Mesothelial cell of epicardium (in vitro differentiated cells): ENCODE measurements around the gene SEL1L2. TPM values are rescaled to one million over a fixed set of nuclear protein-coding genes. Genes with fewer than 3 reads are reported as not detected.

Experiments used
- DNase-seq, 2 experiments: peaks; one replicate each; pipeline ENCODE4 v3.0.0; 2021; ENCODE audit warnings: low spot score in 2 of 2; ENCODE audit not compliant: unreplicated experiment in 2 of 2
- H3K27ac Mint-ChIP-seq: 2 replicates; pipeline ENCODE4 v1.8.0; 2021; ENCODE audit warnings: mixed read lengths
- H3K27me3 Mint-ChIP-seq: 2 replicates; pipeline ENCODE4 v1.8.0; 2021; ENCODE audit warnings: low read depth, mixed read lengths
- H3K36me3 Mint-ChIP-seq: 2 replicates; pipeline ENCODE4 v1.8.0; 2021; ENCODE audit warnings: mixed read lengths
- H3K4me1 Mint-ChIP-seq: 2 replicates; pipeline ENCODE4 v1.8.0; 2021; ENCODE audit warnings: mixed read lengths
- H3K4me3 Mint-ChIP-seq: 2 replicates; pipeline ENCODE4 v1.8.0; 2021; ENCODE audit warnings: mild to moderate bottlenecking, moderate library complexity, mixed read lengths
- H3K9me3 Mint-ChIP-seq: 2 replicates; pipeline ENCODE4 v1.8.0; 2021; ENCODE audit warnings: mixed read lengths
- total RNA-seq: library from RNA; stranded (reverse); gene quantifications from 3 replicates; pipeline ENCODE4 v1.2.1, GENCODE V29; 2021
- TF ChIP-seq, protein P1 (sequence below): fragments of 200-600 bp; sonication (generic); IDR thresholded peaks from one replicate; pipeline ENCODE4 v1.5.0; 2021; ENCODE audit warnings: antibody characterized with exemption; ENCODE audit not compliant: unreplicated experiment

Gene SEL1L2
- total RNA-seq, 1 donor from 2014 or later: not detected

DNA sequence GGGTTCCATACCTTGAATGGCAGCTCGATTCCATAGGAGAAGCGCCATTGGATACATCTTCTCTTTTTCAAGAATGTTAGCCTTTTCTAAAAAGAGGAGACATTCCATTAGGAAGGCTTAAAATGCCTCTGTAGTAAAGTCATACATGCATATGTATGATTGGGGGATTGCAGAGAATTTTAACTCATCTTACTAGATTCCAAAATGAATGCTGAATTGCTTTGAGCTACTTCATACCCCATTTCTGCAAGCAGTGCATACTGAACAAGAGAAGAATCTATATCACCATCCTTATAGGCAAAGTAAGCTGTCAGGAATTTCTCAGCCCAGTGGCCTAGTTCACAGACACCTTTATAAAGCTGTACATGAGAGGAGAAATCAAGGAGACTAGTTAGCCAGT, 125.3 kb downstream of the SEL1L2 start:
- no peak overlapping the region for H3K4me3 Mint-ChIP-seq
- H3K27me3 Mint-ChIP-seq: no peaks in the 10 kb centered on the region
- TF ChIP-seq, protein P1, sequence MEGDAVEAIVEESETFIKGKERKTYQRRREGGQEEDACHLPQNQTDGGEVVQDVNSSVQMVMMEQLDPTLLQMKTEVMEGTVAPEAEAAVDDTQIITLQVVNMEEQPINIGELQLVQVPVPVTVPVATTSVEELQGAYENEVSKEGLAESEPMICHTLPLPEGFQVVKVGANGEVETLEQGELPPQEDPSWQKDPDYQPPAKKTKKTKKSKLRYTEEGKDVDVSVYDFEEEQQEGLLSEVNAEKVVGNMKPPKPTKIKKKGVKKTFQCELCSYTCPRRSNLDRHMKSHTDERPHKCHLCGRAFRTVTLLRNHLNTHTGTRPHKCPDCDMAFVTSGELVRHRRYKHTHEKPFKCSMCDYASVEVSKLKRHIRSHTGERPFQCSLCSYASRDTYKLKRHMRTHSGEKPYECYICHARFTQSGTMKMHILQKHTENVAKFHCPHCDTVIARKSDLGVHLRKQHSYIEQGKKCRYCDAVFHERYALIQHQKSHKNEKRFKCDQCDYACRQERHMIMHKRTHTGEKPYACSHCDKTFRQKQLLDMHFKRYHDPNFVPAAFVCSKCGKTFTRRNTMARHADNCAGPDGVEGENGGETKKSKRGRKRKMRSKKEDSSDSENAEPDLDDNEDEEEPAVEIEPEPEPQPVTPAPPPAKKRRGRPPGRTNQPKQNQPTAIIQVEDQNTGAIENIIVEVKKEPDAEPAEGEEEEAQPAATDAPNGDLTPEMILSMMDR: no peak
- no peak for DNase-seq
- H3K9me3 Mint-ChIP-seq: peaks cover 4% of the 10 kb centered on the region
- H3K4me1 Mint-ChIP-seq: peaks cover 21% of the 10 kb centered on the region
- peak overlapping the region; percentile 80 for H3K27ac Mint-ChIP-seq
- H3K36me3 Mint-ChIP-seq: no peaks in the 10 kb centered on the region

- Mint-ChIP-seq H3K4me3 (no peak overlapping the region), H3K36me3 (no peaks in the 10 kb centered on the region), H3K9me3 (peaks cover 4% of the 10 kb centered on the region), H3K4me1 (peaks cover 21% of the 10 kb centered on the region), H3K27me3 (no peaks in the 10 kb centered on the region), H3K27ac (no peak overlapping the region)
- DNase-seq: no peak
- TF ChIP-seq, protein P1: no peak
Measured at GRCh38 chr20:13863244-13863643, 127.2 kb downstream of the SEL1L2 start.

DNA sequence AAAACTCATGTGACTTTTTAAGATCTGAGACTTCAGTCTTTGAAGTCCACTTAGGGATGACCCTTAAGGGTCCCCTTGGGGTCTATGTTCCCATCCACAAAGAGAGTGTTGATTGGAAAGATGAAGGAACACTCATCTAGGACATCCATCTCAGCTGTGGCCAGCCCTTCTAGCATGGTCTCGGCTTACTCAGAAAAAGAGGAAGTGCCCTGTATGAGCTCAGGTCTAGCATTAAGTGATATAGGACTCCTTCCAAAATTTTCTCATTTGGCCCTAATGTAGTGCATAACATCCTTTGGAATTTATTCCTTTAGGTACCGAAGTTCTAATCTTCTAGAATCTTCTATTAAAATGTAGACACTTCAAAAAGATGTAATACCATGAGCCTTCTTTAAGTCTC, 128.2 kb downstream of the SEL1L2 start:
- Mint-ChIP-seq H3K9me3 (peaks cover 4% of the 10 kb centered on the region), H3K36me3 (no peaks in the 10 kb centered on the region), H3K27me3 (no peaks in the 10 kb centered on the region), H3K27ac (no peak overlapping the region), H3K4me3 (no peak overlapping the region), H3K4me1 (peaks cover 21% of the 10 kb centered on the region)
- no peak for DNase-seq
- TF ChIP-seq, protein P1: no peak

- H3K27me3 Mint-ChIP-seq: peaks cover 6% of the 10 kb centered on the region
- no peaks in the 10 kb centered on the region for H3K36me3 Mint-ChIP-seq
- no peak for DNase-seq
- no peaks in the 10 kb centered on the region for H3K4me1 Mint-ChIP-seq
- H3K27ac Mint-ChIP-seq: no peak overlapping the region
- peaks cover 4% of the 10 kb centered on the region for H3K9me3 Mint-ChIP-seq
- TF ChIP-seq, protein P1: no peak
- H3K4me3 Mint-ChIP-seq: no peak overlapping the region
Measured at GRCh38 chr20:13858871-13859270, 131.5 kb downstream of the SEL1L2 start.

GRCh38 chr20:13858439-13858838, 132.0 kb downstream of the SEL1L2 start:
- H3K27me3 Mint-ChIP-seq: peaks cover 6% of the 10 kb centered on the region
- H3K4me1 Mint-ChIP-seq: no peaks in the 10 kb centered on the region
- no peak overlapping the region for H3K4me3 Mint-ChIP-seq
- DNase-seq: no peak
- TF ChIP-seq, protein P1: no peak
- no peaks in the 10 kb centered on the region for H3K36me3 Mint-ChIP-seq
- H3K27ac Mint-ChIP-seq: no peak overlapping the region
- H3K9me3 Mint-ChIP-seq: peaks cover 4% of the 10 kb centered on the region

- TF ChIP-seq, protein P1: no peak
- no peaks in the 10 kb centered on the region for H3K4me1 Mint-ChIP-seq
- DNase-seq: no peak
- peaks cover 4% of the 10 kb centered on the region for H3K9me3 Mint-ChIP-seq
- no peaks in the 10 kb centered on the region for H3K36me3 Mint-ChIP-seq
- peaks cover 6% of the 10 kb centered on the region for H3K27me3 Mint-ChIP-seq
- H3K4me3 Mint-ChIP-seq: no peak overlapping the region
- no peak overlapping the region for H3K27ac Mint-ChIP-seq
Measured at GRCh38 chr20:13857961-13858360, 132.5 kb downstream of the SEL1L2 start.
